Measurements from ENCODE around the gene KLHL36.

- TF ChIP-seq CTCF (IDR thresholded peaks at IDR 0.05 in 8 of 11, conservative IDR thresholded peaks at IDR 0.05 in 3 of 11): no peak
- TF ChIP-seq POLR2A (IDR thresholded peaks at IDR 0.05): no peak
These were observed 21.8 kb downstream of the KLHL36 start for GRCh38 chr16:84670063-84670462.

Data from spleen (tissue), 7 donors.